Esophagus muscularis mucosa (tissue), 4 donors: Measurements from ENCODE around the gene PPP1R16B. TPM values are rescaled to one million over a fixed set of nuclear protein-coding genes. Genes with fewer than 3 reads are reported as not detected.
A peak's percentile ranks its signal among the peaks of the same experiment; 100 is the strongest.

Source experiments
- DNase-seq: peaks from one replicate; pipeline ENCODE4 v3.0.0-alpha.2; 2017; ENCODE audit errors: extremely low spot score
- H3K27ac ChIP-seq, 4 donors: fragments of 200-600 bp; sonication (generic); replicated peaks in 1 of 4; 1 replicate in 3 of 4; 2 replicates in 1 of 4; pipeline ENCODE4 v1.5.1; 2016 to 2019; ENCODE audit warnings: mild to moderate bottlenecking in 1 of 4
- H3K27me3 ChIP-seq, 4 donors: fragments of 200-600 bp; sonication (generic); one replicate each; pipeline versions ENCODE4 v1.5.1 to v1.6.0; 2016 to 2019
- H3K36me3 ChIP-seq, 4 donors: fragments of 200-600 bp; sonication (generic); one replicate each; pipeline ENCODE4 v1.5.1; 2016 to 2019
- H3K4me1 ChIP-seq, 4 donors: fragments of 200-600 bp; sonication (generic); one replicate each; pipeline ENCODE4 v1.5.1; 2016 to 2019
- H3K4me3 ChIP-seq, 4 donors: fragments of 200-600 bp; sonication (generic); 1 replicate in 2 of 4; 2 replicates in 2 of 4; pipeline ENCODE4 v1.5.1; 2016 to 2019; ENCODE audit warnings: mild to moderate bottlenecking in 4 of 4, moderate library complexity in 1 of 4
- H3K9me3 ChIP-seq, 4 donors: fragments of 200-600 bp; sonication (generic); 1 replicate in 3 of 4; 2 replicates in 1 of 4; pipeline ENCODE4 v1.5.1; 2016 to 2019
- EP300 ChIP-seq: sonication (generic); formaldehyde crosslinking; IDR thresholded peaks from one replicate; pipeline ENCODE4 v1.6.1; 2017; ENCODE audit warnings: antibody characterized with exemption
- POLR2A ChIP-seq: fragments of 450-650 bp; IDR thresholded peaks from one replicate; pipeline ENCODE4 v1.6.1; 2017; ENCODE audit warnings: antibody characterized with exemption, moderate library complexity, mild to moderate bottlenecking, low read depth
- POLR2AphosphoS5 ChIP-seq, 2 donors: sonication (generic); formaldehyde crosslinking; IDR thresholded peaks; one replicate each; pipeline ENCODE4 v1.6.1; 2017; ENCODE audit warnings: antibody characterized with exemption in 2 of 2
- WGBS: methylation state at CpG from one replicate; pipeline ENCODE4 v1.1.5; 2018; 5-methylcytosine and 5-hydroxymethylcytosine counted together
- intact Hi-C: fragments of 100-400 bp; cut with DNase I; formaldehyde crosslinking; loops from one replicate; pipeline ENCODE4 v1.15.1; 2023
- total RNA-seq, 4 donors: library from RNA; depleted of rRNA; stranded (reverse); fragments of >200 nt; gene quantifications; one replicate each; pipeline versions ENCODE4 v1.1.0 to v1.2.1, GENCODE V29; 2016
- TF ChIP-seq, protein P1 (sequence below), 3 experiments: fragments of 200-600 bp in 2 of 3; fragments of 450-650 bp in 1 of 3; sonication (generic) in 2 of 3; IDR thresholded peaks; one replicate each; pipeline ENCODE4 v1.5.1; 2017 to 2019; ENCODE audit warnings: antibody characterized with exemption in 3 of 3, mild to moderate bottlenecking in 2 of 3, moderate library complexity in 1 of 3

The PPP1R16B gene
- total RNA-seq, 4 donors from 2014 or later: 3.7 to 12.1 (median 6.8) TPM

GRCh38 chr20:38893056-38893564 lies 87.6 kb downstream of the PPP1R16B start:
- no peak for TF ChIP-seq POLR2AphosphoS5 (IDR thresholded peaks at IDR 0.05)
- TF ChIP-seq, protein P1, sequence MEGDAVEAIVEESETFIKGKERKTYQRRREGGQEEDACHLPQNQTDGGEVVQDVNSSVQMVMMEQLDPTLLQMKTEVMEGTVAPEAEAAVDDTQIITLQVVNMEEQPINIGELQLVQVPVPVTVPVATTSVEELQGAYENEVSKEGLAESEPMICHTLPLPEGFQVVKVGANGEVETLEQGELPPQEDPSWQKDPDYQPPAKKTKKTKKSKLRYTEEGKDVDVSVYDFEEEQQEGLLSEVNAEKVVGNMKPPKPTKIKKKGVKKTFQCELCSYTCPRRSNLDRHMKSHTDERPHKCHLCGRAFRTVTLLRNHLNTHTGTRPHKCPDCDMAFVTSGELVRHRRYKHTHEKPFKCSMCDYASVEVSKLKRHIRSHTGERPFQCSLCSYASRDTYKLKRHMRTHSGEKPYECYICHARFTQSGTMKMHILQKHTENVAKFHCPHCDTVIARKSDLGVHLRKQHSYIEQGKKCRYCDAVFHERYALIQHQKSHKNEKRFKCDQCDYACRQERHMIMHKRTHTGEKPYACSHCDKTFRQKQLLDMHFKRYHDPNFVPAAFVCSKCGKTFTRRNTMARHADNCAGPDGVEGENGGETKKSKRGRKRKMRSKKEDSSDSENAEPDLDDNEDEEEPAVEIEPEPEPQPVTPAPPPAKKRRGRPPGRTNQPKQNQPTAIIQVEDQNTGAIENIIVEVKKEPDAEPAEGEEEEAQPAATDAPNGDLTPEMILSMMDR (IDR thresholded peaks at IDR 0.05): no peak
- TF ChIP-seq POLR2A: no peak
- TF ChIP-seq EP300: no peak
- DNase-seq: no peak
- no peaks in the 10 kb centered on the region for H3K9me3 ChIP-seq
- H3K4me1 ChIP-seq: peaks cover 5 to 13% (median 12%) of the 10 kb centered on the region in 4 donors
- intact Hi-C loops: loop anchor here (5.0 kb wide), 1 partner anchor 246 kb away; no protein-coding TSS in a partner anchor
- H3K27me3 ChIP-seq: peaks cover 0 to 45% (median 2%) of the 10 kb centered on the region in 4 donors
- peaks cover 0 to 3% (median 0%) of the 10 kb centered on the region in 4 donors for H3K36me3 ChIP-seq
- H3K27ac ChIP-seq: no peak overlapping the region
- no peak overlapping the region for H3K4me3 ChIP-seq
- WGBS: 39% methylated on average over 6 of the region's 6 CpGs

GRCh38 chr20:38893565-38894090 lies 88.1 kb downstream of the PPP1R16B start:
- Histone ChIP-seq H3K27me3 (peaks cover 0 to 48% (median 2%) of the 10 kb centered on the region in 4 donors), H3K36me3 (peaks cover 0 to 3% (median 0%) of the 10 kb centered on the region in 4 donors), H3K27ac (no peak overlapping the region), H3K9me3 (no peaks in the 10 kb centered on the region), H3K4me1 (peaks cover 5 to 13% (median 12%) of the 10 kb centered on the region in 4 donors), H3K4me3 (peak overlapping the region in 2 of 4 donors; percentile 9 to 10)
- TF ChIP-seq, protein P1 (IDR thresholded peaks at IDR 0.05): peak; percentile 64 to 96 (median 79)
- no peak for TF ChIP-seq POLR2A
- intact Hi-C loops: loop anchor here (5.0 kb wide), 1 partner anchor 246 kb away; no protein-coding TSS in a partner anchor
- WGBS: 10% methylated on average over 24 of the region's 25 CpGs
- no peak for DNase-seq

DNA sequence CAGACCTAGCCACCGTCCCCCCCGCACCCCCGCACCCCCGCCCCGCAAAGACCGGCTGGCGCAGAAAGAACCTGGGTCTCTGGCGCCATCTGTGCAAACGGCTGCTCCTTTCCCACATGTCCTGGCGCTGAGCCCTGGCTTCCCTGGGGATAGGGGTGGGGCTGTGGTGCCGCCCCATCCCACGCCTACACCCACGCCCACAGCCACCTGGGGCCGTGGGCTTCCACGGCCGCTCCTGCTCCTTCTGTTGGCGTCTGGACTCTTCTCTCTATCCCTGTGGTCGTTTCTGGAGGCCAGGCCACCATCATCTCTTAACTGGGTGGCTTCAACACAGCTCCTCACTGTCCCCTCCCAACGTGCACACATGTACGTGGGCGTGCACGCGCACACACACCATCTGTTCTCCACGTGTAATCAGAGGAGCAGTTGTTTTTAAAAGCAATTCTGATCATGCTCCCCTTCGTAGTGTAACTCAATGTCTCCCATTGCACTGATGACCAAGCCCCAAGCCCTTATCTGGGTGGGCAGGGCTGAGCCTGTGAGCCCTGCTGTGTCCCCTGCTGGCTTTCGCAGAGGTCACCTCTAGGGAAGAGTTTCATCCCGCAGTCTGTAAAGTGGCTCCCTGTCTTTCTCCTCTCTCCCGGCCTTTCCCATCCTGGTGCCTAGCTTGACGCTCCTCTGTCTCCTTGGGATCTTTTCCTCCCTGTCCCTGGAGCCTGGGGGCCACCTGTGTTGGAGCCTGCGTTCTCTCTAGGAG lies 88.8 kb downstream of the PPP1R16B start:
- Histone ChIP-seq H3K4me3 (peak overlapping the region in 2 of 4 donors; percentile 9 to 10), H3K27ac (no peak overlapping the region), H3K36me3 (peaks cover 0 to 3% (median 0%) of the 10 kb centered on the region in 4 donors), H3K27me3 (peaks cover 0 to 55% (median 2%) of the 10 kb centered on the region in 4 donors), H3K9me3 (no peaks in the 10 kb centered on the region), H3K4me1 (peaks cover 5 to 13% (median 12%) of the 10 kb centered on the region in 4 donors)
- 33% methylated on average over 22 of the region's 30 CpGs for WGBS
- no peak for DNase-seq
- intact Hi-C loops: loop anchor here (5.0 kb wide), 1 partner anchor 247 kb away; no protein-coding TSS in a partner anchor
- no peak for TF ChIP-seq POLR2AphosphoS5 (IDR thresholded peaks at IDR 0.05)
- no peak for TF ChIP-seq EP300
- no peak for TF ChIP-seq POLR2A
- TF ChIP-seq, protein P1 (IDR thresholded peaks at IDR 0.05): peak in 1 of 3 experiments; percentile 2

DNA sequence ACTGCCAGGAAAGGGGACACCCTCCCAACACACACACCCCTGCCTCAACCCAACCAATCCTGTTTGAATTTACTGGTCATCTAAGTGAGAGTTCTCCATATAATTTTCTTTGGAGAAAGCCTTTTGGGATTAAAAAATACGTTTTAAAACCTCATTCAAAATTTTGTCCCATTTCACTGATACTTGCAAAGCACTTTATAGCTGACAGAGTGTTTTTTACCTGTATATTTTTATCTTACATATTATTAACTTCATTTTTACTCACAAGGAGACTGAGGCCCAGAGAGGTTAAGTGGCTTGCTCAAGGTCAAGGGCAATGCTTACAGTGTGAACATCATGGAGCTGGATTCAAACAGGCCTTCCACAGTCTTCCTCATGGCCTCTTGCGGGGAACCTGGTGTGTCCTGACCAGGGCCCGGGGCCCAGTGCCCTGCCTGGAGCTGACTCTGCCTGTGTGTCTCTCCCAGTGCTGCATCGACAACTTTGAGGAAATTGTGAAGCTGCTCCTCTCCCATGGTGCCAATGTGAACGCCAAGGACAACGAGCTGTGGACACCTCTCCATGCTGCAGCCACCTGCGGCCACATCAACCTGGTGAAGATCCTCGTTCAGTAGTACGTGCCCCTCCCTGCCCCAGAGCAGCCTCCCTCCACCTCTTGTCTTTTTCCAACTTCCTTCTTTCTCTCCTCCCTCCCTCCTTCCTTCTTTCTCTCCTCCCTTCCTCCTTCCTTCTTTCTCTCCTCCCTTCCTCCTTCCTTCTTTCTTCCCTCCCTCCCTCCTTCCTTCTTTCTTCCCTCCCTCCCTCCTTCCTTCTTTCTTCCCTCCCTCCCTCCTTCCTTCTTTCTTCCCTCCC lies 89.8 kb downstream of the PPP1R16B start:
- TF ChIP-seq POLR2AphosphoS5 (IDR thresholded peaks at IDR 0.05): no peak
- TF ChIP-seq POLR2A: no peak
- TF ChIP-seq EP300: no peak
- TF ChIP-seq, protein P1 (IDR thresholded peaks at IDR 0.05): no peak
- H3K4me3 ChIP-seq: no peak overlapping the region
- intact Hi-C loops: no loop called here
- H3K9me3 ChIP-seq: no peaks in the 10 kb centered on the region
- no peak for DNase-seq
- peaks cover 0 to 45% (median 2%) of the 10 kb centered on the region in 4 donors for H3K27me3 ChIP-seq
- peaks cover 0 to 3% (median 0%) of the 10 kb centered on the region in 4 donors for H3K36me3 ChIP-seq
- WGBS: 83% methylated on average over 8 of the region's 9 CpGs
- no peak overlapping the region for H3K27ac ChIP-seq
- peaks cover 5 to 13% (median 12%) of the 10 kb centered on the region in 4 donors for H3K4me1 ChIP-seq
